Eye (tissue), 1 donor: ENCODE results near the gene SPATC1L.
"Not testable (repeated sequence)": the region's sequence is repeated elsewhere in the genome, so short reads cannot be mapped to it uniquely, and the experiment has no call there.

Experiments used
- DNase-seq: peaks from one replicate; pipeline ENCODE4 v3.0.0-alpha.2; 2015

Gene SPATC1L

GRCh38 chr21:46214478-46215340 lies 30.4 kb upstream of the SPATC1L start:
- DNase-seq: no peak

GRCh38 chr21:46213620-46214286 lies 29.5 kb upstream of the SPATC1L start:
- DNase-seq: no peak

- no peak for DNase-seq
Observed at GRCh38 chr21:46212721-46213484, 28.6 kb upstream of the SPATC1L start.

- DNase-seq: no peak
Observed at GRCh38 chr21:46211786-46212720, 27.8 kb upstream of the SPATC1L start.

- DNase-seq: no peak
Observed at GRCh38 chr21:46211376-46211775, 27.1 kb upstream of the SPATC1L start.

GRCh38 chr21:46210378-46211136 lies 26.3 kb upstream of the SPATC1L start:
- DNase-seq: no peak

GRCh38 chr21:46208761-46209721 lies 24.8 kb upstream of the SPATC1L start:
- DNase-seq: no peak

- DNase-seq: no peak
Observed at GRCh38 chr21:46207920-46208591, 23.8 kb upstream of the SPATC1L start.

- no peak for DNase-seq
Observed at GRCh38 chr21:46207006-46207919, 23.0 kb upstream of the SPATC1L start.

- DNase-seq: no peak
Observed at GRCh38 chr21:46206163-46207005, 22.1 kb upstream of the SPATC1L start.

- DNase-seq: no peak
Observed at GRCh38 chr21:46205766-46206162, 21.5 kb upstream of the SPATC1L start.

GRCh38 chr21:46205166-46205565 lies 20.9 kb upstream of the SPATC1L start:
- no peak for DNase-seq

- DNase-seq: no peak
Observed at GRCh38 chr21:46203203-46203600, 18.9 kb upstream of the SPATC1L start.

- no peak for DNase-seq
Observed at GRCh38 chr21:46202592-46203202, 18.4 kb upstream of the SPATC1L start.

GRCh38 chr21:46200877-46201803 lies 16.9 kb upstream of the SPATC1L start:
- DNase-seq: not testable (repeated sequence)
